Astrocyte of the spinal cord (primary cell): ENCODE measurements around the gene TMEM213.

Experiments used
- DNase-seq: peaks from one replicate; pipeline ENCODE4 v3.0.0; 2011; ENCODE audit warnings: low read depth, low spot score
- H3K4me3 ChIP-seq: 2 replicates; pipeline ENCODE4 v1.5.1; 2011; ENCODE audit warnings: low read depth, mild to moderate bottlenecking, low read length, moderate library complexity
- in situ Hi-C: cut with HindIII; loops from 2 replicates; pipeline ENCODE4 v1.10.0; 2017; ENCODE audit warnings: low sequenced_read_pairs
- TF ChIP-seq, protein P1 (sequence below): IDR thresholded peaks from 2 replicates; pipeline ENCODE4 v1.5.1; 2012; ENCODE audit warnings: low read depth, mild to moderate bottlenecking, low read length, inconsistent platforms

Gene TMEM213

GRCh38 chr7:138867744-138868143, 70.0 kb downstream of the TMEM213 start:
- in situ Hi-C loops, result no loop called here
- H3K4me3 ChIP-seq, result no peak overlapping the region
- no peak for DNase-seq
- TF ChIP-seq, protein P1, sequence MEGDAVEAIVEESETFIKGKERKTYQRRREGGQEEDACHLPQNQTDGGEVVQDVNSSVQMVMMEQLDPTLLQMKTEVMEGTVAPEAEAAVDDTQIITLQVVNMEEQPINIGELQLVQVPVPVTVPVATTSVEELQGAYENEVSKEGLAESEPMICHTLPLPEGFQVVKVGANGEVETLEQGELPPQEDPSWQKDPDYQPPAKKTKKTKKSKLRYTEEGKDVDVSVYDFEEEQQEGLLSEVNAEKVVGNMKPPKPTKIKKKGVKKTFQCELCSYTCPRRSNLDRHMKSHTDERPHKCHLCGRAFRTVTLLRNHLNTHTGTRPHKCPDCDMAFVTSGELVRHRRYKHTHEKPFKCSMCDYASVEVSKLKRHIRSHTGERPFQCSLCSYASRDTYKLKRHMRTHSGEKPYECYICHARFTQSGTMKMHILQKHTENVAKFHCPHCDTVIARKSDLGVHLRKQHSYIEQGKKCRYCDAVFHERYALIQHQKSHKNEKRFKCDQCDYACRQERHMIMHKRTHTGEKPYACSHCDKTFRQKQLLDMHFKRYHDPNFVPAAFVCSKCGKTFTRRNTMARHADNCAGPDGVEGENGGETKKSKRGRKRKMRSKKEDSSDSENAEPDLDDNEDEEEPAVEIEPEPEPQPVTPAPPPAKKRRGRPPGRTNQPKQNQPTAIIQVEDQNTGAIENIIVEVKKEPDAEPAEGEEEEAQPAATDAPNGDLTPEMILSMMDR, result no peak

GRCh38 chr7:138868711-138869110, 70.9 kb downstream of the TMEM213 start:
- TF ChIP-seq, protein P1, result no peak
- H3K4me3 ChIP-seq, result no peak overlapping the region
- in situ Hi-C loops, result no loop called here
- no peak for DNase-seq

DNA sequence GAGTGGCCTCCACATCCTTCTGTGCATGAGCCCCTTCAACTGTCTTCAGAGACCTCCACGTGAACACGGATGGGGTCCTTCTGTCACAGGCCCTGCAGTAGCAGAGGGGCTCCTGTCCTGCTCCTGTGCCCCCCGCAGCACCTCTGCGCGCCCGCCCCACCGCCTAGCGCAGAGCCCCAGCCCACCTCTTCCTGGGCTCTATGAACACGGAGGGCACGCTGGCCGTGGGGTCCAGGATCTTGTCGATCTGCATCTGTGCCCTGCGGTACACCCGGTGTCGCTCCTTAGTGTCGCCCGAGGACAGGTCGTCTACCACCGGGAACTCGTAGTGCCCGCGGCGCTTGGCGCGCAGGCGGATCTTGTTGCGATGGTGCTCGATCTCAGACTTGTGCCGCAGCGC, 71.6 kb downstream of the TMEM213 start:
- H3K4me3 ChIP-seq, result no peak overlapping the region
- in situ Hi-C loops, result no loop called here
- DNase-seq, result no peak
- TF ChIP-seq, protein P1, result no peak

DNA sequence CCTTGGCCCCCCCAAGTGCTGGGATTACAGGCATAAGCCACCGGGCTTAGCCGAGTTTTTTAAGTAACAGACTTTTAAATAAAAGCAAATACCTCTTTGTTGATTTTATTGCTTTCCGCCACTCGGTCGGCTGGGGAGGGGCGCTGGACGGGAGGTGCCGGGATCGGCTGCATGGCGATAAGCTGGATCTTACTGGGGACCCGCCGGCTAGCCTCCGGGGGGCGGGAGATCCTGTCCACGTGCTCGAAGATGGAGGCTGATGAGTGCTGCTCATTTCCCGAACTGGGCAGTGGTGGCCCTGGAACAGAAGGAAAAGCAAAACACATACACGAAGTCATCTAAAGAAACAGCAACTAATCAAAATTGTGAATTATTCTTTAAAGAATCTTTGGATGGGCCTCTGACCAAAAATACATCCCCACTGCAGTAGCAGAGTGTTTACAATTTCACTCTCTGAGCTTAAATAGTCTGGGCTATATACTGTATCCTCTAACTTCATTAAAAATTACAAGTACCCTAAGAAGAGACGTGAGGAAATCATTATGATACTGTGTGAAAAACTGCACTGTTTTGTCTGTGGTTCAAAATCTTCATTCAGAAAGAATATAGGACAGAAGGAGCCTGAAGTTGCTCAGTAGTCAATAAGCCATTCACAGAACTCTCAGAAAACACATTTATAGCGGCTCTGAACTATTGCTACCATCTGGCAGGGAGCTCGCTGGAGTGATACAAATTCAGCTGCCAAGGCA, 73.4 kb downstream of the TMEM213 start:
- in situ Hi-C loops, result no loop called here
- H3K4me3 ChIP-seq, result no peak overlapping the region
- TF ChIP-seq, protein P1, result no peak
- DNase-seq, result no peak

DNA sequence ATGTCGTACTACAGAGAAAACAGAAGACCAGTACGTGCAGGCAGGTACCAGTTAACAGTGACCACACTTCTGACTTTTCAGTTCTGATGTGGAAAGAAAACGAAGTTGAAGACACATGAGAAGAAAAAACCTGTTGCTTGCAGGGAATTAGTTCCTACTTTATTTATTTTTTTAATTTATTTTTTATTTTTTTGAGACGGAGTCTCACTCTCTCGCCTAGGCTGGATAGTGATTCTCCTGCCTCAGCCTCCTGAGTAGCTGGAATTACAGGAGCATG, 74.0 kb downstream of the TMEM213 start:
- in situ Hi-C loops, result no loop called here
- H3K4me3 ChIP-seq, result no peak overlapping the region
- TF ChIP-seq, protein P1, result no peak
- DNase-seq, result no peak

- no peak for DNase-seq
- in situ Hi-C loops, result no loop called here
- H3K4me3 ChIP-seq, result no peak overlapping the region
- TF ChIP-seq, protein P1, result no peak
Observed at GRCh38 chr7:138872576-138872975, 74.8 kb downstream of the TMEM213 start.
